GM20431 (cell line): ENCODE measurements around the gene SLC15A2.
"Not testable (repeated sequence)": the region's sequence is repeated elsewhere in the genome, so short reads cannot be mapped to it uniquely, and the experiment has no call there.

Experiments
- in situ Hi-C: fragments of 300-500 bp; cut with MseI, MboI; formaldehyde crosslinking; loops from one replicate; pipeline ENCODE4 v1.15.0; 2020; ENCODE audit warnings: low sequenced_read_pairs; ENCODE audit not compliant: unreplicated experiment

SLC15A2 gene, protein sequence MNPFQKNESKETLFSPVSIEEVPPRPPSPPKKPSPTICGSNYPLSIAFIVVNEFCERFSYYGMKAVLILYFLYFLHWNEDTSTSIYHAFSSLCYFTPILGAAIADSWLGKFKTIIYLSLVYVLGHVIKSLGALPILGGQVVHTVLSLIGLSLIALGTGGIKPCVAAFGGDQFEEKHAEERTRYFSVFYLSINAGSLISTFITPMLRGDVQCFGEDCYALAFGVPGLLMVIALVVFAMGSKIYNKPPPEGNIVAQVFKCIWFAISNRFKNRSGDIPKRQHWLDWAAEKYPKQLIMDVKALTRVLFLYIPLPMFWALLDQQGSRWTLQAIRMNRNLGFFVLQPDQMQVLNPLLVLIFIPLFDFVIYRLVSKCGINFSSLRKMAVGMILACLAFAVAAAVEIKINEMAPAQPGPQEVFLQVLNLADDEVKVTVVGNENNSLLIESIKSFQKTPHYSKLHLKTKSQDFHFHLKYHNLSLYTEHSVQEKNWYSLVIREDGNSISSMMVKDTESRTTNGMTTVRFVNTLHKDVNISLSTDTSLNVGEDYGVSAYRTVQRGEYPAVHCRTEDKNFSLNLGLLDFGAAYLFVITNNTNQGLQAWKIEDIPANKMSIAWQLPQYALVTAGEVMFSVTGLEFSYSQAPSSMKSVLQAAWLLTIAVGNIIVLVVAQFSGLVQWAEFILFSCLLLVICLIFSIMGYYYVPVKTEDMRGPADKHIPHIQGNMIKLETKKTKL

DNA sequence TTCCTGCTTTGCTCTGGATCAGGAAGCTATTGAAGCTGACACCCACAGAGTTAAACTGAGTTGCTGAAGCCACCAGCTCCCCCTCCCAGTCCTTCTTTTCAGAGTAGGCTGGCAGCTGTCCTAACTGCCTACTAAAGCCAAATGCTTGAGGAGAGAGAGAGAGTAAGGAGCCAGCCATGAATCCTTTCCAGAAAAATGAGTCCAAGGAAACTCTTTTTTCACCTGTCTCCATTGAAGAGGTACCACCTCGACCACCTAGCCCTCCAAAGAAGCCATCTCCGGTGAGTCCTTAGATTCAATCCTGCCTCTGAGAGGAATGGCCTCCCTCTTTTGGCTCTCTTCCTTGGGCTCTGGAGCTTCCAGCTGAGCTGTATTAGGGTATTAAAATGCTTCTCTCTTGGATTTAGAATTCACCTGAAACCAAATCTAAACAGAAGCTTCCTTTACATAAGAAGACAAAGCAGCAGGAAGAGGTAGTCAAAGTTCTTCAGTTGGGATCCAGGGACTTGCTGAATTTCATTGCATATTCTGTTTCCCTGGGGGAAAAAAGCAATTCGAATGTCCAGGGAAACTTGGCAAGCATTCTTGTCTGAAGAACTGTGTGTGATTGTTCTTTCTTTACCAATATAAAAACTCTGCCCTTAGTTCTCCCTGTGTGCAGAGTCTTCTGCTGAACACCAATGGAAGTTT, at the start of gene SLC15A2:
SLC15A2 (plus strand) TSS at position 101 of the 690 bp plus-strand sequence; CDS start at position 177, 76 bp downstream.
- in situ Hi-C loops: no loop called here

DNA sequence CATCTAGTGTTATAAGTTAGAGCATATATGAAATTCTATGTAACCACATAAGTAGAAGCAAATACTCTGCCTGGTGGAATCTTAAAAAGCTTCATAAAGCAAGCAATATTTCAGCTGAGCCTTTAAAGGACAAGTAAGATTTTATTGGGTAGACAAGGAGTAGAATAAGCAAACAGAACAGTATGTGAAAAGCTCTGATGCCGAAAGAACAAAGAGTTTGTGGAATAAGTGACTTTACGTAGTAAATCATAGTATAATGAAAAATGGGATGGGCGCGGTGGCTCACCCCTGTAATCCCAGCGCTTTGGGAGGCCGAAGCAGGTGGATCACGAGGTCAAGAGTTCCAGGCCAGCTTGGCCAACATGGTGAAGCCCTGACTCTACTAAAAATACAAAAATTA, 49.3 kb upstream of the SLC15A2 start:
- in situ Hi-C loops: no loop called here

DNA sequence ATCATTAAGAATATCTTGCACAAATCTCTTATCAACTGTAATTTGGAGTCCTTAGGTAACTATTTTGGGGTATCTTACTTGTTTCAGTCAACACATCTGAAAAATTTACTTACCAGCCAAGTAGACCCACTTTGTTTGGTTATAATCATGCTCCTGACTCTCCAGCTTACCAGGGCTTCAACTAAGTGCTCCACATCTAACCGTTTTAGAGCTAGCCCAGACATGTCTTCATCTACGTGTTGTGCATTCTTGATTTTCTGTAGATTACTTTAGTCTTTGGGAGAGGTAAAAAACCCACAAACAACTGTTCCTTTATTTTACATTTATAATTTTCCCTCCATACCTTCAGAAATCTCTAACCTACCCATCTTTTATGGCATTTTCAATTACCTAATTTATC, 41.9 kb upstream of the SLC15A2 start:
- in situ Hi-C loops: no loop called here

DNA sequence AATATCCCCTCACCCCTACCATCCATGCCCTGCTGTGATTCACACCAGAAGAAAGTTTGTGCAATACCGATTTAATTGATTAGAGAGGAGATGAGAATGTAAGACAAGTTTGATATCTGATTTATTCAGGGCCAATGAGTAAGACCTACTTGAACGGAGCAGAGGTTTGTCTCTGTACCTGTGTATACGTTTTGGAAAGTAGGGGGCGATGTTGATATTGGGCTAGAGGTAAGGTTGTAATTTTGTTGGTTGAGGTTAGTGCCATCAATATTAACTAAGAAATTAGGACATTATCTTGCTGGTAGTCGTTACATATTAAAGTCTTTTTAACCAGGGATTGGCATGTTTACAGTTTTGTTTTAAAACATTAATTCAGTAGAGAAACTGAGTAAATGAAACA, 38.6 kb upstream of the SLC15A2 start:
- in situ Hi-C loops: no loop called here

DNA sequence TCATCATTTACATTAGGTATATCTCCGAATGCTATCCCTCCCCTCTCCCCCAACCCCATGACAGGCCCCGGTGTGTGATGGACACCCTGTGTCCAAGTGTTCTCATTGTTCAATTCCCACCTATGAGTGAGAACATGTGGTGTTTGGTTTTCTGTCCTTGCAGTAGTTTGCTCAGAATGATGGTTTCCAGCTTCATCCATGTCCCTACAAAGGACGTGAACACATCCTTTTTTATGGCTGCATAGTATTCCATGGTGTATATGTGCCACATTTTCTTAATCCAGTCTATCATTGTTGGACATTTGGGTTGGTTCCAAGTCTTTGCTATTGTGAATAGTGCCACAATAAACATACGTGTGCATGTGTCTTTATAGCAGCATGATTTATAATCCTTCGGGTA, 36.4 kb upstream of the SLC15A2 start:
- in situ Hi-C loops: not testable (repeated sequence)

DNA sequence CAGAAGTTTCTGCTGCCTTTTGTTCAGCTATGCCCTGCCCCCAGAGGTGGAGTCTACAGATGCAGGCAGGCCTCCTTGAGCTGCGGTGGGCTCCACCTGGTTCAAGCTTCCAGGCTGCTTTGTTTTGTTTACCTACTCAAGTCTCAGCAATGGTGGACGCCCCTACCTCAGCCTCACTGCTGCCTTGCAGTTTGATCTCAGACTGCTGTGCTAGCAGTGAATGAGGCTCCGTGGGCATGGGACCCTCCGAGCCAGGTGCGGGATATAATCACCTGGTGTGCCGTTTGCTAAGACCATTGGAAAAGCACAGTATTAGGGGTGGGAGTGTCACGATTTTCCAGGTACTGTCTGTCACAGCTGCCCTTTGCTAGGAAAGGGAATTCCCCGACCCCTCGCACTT, 31.0 kb upstream of the SLC15A2 start:
- in situ Hi-C loops: not testable (repeated sequence)

DNA sequence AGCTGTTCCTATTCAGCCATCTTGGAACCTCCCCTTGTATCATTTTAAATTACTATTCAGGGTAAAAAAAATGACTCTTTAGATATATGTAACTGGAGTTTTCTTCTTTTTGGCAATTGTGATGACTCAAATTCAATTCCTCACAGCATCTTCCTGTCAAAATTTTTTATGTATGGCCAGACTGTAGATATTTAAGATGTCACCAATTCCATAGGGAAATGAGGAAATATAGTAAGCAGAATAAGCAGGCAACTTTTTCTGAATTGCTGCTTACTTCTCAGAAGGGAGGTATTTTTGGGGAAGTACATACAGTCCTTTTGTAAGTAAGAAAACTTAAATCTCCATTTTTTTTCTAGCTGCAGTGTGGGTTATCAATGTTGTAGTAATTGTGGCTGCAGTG, 30.4 kb upstream of the SLC15A2 start:
- in situ Hi-C loops: no loop called here

DNA sequence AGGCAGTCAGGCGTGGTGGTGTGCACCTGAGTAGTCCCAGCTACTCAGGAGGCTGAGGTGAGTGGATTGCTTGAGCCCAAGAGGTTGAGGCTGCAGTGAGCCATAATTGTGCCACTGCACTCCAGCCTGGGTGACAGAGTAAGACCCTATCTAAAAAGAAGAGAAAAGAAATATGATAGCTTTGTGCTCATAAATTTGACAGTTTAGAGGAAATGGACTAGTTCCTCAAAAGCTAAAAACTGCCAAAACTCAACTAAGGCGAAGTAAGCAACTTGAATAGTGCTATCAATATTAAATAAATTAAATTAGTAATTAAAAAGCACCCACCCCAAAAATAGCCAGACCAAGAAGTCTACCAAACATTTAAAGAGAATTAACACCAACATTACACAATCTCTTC, 24.5 kb upstream of the SLC15A2 start:
- in situ Hi-C loops: no loop called here

DNA sequence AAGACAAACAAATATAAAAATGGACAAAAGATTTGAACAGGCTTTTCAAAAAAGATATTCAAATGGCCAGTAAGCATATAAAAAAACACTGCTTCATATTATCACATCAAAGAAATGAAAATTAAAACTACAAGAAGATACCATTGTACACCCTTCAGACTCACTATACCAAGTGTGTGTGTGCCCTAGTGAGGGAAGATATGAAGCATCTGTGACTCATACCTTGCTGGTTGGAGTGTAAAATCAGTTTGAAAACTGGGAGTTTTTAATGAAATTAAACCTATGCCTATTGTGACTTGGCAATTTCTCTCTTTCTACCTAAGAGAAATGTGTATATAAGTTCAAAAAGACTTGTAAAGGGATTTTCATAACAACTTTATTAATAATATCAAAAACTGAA, 23.5 kb upstream of the SLC15A2 start:
- in situ Hi-C loops: no loop called here

DNA sequence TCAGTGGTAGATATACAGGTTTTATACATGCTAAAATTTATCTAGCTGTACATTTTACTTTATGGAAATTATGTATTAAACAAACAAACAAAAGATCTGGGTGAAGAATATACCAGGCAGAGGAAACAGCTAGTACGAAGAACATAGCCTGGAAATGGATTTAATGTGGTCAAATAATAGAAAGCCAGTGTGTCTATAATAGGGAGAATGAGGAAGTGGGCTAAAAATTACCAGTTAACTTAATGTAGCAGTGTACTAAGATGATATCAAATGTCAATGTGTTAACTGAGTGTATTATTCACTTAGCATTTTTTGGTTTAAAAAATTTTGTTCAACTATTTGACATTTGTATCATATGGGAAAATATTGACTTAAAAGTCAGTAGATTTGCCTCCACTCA, 22.8 kb upstream of the SLC15A2 start:
- in situ Hi-C loops: no loop called here

DNA sequence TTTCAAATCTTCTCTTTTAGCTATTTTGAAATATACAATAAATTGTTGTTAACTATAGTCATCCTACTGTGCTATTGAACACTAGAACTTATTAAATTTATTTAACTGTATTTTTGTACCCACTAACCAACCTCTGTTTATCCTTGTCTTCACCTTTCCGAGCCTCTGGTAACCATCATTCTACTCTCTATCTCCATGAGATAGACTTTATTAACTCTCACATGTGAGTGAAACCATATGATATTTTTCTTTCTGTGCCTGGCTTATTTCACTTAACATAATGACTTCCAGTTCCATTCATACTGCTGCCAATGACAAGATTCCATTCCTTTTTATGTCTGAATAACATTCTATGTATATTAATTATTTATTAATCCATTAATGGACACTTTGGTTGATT, 15.8 kb upstream of the SLC15A2 start:
- in situ Hi-C loops: no loop called here

DNA sequence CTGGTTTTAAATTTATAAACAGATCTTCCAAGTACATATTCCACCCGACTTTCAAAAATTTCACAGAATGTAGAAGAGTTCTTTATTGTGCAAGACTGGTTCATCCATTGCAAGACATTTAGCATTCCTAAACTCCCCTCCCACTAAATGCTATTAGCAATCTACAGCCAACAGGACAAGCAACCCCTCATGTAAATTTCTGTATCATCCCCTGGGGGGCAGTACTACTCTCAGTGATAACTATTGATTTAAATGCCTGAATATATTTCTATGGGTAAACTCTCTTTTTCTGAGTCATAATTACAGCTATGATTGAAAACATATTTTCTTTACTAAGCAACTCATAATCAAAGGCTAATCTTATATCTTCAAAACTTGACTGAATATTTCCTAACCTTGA, 10.7 kb upstream of the SLC15A2 start:
- in situ Hi-C loops: no loop called here

DNA sequence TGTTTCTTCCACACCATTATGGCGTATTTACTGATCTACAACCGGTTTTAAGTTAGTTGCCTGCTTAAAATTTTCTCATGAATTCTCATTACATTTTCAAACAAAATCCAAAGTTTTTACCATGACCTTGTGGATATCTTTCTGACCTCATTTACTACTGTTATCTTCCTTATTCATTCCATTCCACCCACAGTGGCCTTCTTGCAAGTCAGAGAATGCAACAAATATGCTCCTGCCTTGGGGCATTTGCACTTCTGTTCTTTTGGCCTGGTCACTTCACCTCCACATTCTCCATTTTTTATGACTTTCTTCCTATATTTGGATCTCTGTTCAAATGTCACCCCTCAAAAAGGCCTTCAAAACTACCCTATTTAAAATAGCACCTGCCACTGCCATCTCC, 8.8 kb upstream of the SLC15A2 start:
- in situ Hi-C loops: no loop called here

DNA sequence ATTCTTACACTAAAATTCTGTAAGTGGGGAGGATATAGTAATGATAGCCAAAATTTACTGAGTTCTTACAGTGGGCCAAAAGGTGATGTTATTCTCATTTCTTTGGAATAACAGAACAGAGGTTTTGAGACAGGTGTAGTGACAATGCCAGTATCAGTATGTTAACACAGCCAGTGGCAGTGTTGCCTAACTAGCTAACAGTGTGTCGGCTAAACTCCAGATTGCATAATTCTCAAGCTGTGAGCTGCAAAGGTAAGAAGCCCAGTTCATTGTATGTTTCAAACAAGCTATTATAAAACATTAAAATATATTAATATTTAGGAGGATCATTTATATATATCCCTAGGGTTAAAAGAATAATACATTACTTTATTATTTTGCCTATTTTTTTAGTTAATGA, 920 bp downstream of the SLC15A2 start:
- in situ Hi-C loops: no loop called here

DNA sequence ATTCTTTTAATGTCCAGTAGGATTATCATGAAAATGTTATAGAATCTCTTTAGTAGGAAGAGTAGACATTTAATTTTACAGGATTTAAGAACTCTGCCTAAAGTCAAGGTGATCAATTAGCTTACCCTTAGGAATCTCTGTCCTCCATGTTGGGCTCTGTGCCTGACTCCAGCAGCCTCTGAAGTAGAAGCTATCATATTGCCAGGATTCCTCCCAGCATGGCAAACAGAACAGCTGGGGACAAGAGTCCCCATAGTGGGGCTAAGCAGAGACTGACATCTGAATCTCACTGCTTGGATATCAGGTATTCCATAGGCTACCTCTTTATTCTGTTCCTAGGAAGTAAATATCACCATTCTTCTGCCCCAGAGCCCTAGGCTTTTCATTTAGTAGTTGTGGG, 1.5 kb downstream of the SLC15A2 start:
- in situ Hi-C loops: no loop called here

DNA sequence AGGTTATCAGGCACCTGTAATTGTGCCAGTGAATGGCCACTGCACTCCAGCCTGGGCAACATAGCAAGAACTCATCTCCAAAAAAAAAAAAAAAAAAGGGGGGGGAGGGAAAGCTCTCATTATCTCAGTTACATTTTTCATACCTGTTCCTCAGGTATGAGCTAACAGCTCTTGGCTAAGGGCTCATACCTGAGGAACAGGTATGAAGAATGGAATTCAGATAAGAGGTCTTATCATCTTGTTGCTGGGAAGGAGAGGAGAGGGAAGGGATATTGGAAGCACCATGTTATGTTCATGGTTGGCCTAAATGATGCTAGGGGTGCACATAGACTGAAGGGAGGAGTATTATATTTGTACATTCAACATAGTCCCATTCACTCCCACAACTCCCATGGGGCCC, 2.6 kb downstream of the SLC15A2 start:
- in situ Hi-C loops: no loop called here

DNA sequence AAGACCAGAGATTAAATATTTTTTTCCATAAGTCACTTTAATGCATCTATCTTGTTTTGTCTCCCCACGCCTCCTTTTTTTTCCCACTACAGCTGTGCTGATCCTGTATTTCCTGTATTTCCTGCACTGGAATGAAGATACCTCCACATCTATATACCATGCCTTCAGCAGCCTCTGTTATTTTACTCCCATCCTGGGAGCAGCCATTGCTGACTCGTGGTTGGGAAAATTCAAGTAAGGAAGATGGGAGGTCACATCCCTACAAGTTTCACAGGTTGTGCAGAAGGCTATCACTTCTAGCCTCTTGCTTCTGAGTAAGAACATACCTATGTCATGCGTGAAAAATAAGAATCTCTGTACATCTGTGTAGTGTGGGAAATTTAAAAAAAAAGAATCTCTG, 3.1 kb downstream of the SLC15A2 start:
- in situ Hi-C loops: no loop called here

DNA sequence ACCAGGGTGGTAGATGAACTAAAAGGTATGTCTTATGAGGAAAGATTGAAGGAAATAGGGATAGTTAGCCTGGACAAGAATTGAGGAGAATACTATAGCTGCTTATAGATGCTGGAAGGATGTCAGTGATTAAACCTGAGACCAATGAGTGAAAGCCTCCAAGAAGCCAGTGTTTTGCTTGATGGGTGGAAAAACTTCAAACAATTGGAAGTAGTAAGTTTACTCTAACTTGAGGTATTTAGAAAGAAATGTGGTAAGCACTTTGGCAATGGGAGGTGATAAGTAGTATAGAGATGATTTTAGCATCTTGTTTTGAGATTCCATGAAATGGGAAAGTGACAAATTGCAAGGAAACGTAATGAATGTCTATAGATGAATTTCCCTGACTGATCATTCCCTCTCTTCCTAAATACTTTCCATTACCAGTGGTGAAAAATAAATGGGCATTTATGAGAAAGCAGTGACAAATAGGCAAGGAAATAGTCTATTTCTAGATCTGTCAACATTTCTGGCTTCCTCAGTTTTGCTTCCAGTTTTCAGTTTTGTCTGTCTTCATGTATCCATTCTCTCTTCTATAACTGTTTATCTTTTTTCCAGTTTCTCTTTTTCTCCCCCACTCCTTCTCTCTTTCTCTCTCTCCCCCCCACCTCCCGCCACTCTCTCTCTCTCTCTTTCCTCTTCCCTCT, 19.2 kb downstream of the SLC15A2 start:
- in situ Hi-C loops: no loop called here

DNA sequence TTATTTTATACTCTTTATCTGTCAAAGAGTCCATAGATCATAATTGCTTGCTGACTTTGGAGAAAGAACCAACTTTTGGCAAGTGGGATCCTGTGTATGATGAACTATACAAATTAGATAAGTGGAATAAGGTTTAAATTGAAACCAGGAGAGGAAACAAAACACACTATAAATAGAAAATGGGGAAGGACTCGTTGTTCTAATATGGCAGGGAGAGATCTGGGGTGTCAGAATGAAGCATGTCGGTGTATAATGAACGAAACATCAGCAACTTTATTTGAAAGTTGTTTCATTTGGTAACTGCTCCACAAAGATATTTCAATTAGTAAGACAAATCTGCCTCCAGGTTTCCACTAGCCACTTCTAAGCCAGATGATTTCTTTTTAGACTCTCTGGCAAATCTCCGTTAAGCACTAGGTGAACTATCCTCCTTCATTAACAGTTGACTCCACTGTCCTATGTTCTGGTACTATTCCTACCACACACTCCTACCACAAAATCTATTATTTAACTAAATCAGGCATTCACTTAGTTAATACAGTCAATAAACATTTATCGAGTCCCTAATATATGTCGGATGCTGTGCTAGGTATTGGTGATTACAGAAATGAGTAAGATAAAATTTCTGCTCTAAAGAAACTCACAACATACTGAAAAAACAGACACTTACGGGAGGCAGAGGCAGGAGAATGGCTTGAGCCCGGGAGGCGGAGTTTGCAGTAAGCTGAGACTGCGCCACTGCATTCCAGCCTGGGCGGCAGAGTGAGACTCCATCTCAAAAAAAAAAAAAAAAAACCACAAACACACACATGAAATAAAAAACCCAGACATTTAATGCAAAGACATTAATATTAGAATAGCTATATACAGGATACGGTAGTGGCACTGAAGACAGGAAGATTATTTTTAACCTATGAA, 20.1 kb downstream of the SLC15A2 start:
- in situ Hi-C loops: no loop called here
